Measurements from ENCODE around the gene RBP3. TPM values are rescaled to one million over a fixed set of nuclear protein-coding genes. Genes with fewer than 3 reads are reported as not detected.
"Not testable (repeated sequence)": the region's sequence is repeated elsewhere in the genome, so short reads cannot be mapped to it uniquely, and the experiment has no call there.

Gene RBP3
- total and polyA plus RNA-seq, 2 donors (not counting 1 experiment from before 2014, with no cell fraction given) = not detected

DNA sequence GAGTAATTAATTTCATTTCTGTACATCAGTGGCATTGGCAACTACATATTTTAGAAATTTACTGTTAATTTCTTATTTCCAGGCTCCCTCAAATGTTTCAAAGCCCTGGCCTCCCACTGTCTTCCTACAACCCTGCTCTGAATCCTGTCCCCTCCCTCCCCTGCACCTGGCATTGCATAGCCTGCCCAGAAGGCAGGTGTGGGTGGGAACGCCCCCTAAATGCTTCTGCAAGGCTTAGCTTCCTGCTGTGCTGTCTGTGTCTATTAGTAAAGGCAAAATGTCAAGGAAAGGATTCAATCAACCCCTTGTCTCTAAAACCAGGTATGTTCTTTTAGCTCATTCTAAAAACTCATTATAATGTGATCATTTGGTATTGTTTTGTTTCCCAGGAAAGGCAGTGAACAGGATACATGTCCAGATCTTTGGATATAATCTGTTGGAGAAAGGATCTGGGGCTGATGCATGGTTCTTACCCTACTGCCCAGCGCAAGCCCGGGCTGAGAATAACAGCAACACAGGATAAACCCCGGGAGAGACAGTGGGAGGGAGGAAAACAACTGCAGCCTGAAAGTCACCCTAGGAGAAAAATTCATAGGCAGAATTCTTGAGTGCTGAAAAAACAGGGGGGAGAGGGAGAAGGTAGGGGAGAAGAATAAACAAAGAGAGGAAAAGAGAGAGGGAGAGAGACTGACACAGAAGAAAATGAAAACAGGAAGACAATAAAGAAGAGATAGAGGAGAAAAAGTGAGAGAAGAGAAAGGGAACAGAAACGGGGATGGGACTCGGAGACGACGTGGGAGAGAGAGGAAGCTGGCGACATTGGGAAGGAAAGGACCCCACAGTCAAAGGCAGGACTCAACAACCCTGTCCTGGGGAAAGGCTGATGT lies 35.3 kb downstream of the RBP3 start:
- Histone ChIP-seq H3K36me3 (ENCODE audit: control insufficient read depth, insufficient read depth, low read length) (no peaks in the 10 kb centered on the region), H3K27ac (ENCODE audit: insufficient read depth, low read length) (no peak overlapping the region), H3K9me3 (ENCODE audit: control insufficient read depth, insufficient read depth, low read depth, low read length) (no peaks in the 10 kb centered on the region), H4K20me1 (ENCODE audit: control insufficient read depth, extremely low read depth, insufficient read depth, low read length) (no peaks in the 10 kb centered on the region), H2AFZ (ENCODE audit: low read length) (peak overlapping the region; percentile 21), H3K27me3 (ENCODE audit: control insufficient read depth, insufficient read depth, low read length) (peaks cover 28% of the 10 kb centered on the region), H3K4me3 (replicated peaks in 1 of 4; ENCODE audit: control extremely low read depth in 1 of 4, insufficient read depth in 1 of 4, low read depth in 3 of 4, low read length in 4 of 4) (peak overlapping the region; percentile 53 to 78 (median 68)), H3K9ac (ENCODE audit: insufficient read depth, low read length) (no peak overlapping the region), H3K4me2 (ENCODE audit: extremely low read depth, insufficient read depth, low read length) (peak overlapping the region; percentile 85), H3K4me1 (ENCODE audit: control insufficient read depth, extremely low read depth, insufficient read depth, low read length) (no peaks in the 10 kb centered on the region), H3K79me2 (ENCODE audit: control insufficient read depth, insufficient read depth, low read length) (no peaks in the 10 kb centered on the region)
- no peak for DNase-seq (ENCODE audit: low read depth in 2 of 2)
- TF ChIP-seq EZH2 (IDR thresholded peaks at IDR 0.05; ENCODE audit: low read length, missing control alignments) = no peak
- TF ChIP-seq, protein P1, sequence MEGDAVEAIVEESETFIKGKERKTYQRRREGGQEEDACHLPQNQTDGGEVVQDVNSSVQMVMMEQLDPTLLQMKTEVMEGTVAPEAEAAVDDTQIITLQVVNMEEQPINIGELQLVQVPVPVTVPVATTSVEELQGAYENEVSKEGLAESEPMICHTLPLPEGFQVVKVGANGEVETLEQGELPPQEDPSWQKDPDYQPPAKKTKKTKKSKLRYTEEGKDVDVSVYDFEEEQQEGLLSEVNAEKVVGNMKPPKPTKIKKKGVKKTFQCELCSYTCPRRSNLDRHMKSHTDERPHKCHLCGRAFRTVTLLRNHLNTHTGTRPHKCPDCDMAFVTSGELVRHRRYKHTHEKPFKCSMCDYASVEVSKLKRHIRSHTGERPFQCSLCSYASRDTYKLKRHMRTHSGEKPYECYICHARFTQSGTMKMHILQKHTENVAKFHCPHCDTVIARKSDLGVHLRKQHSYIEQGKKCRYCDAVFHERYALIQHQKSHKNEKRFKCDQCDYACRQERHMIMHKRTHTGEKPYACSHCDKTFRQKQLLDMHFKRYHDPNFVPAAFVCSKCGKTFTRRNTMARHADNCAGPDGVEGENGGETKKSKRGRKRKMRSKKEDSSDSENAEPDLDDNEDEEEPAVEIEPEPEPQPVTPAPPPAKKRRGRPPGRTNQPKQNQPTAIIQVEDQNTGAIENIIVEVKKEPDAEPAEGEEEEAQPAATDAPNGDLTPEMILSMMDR (conservative IDR thresholded peaks at IDR 0.05 in 1 of 2, IDR thresholded peaks at IDR 0.05 in 1 of 2; ENCODE audit: low read depth in 1 of 2, low read length in 2 of 2) = no peak

DNA sequence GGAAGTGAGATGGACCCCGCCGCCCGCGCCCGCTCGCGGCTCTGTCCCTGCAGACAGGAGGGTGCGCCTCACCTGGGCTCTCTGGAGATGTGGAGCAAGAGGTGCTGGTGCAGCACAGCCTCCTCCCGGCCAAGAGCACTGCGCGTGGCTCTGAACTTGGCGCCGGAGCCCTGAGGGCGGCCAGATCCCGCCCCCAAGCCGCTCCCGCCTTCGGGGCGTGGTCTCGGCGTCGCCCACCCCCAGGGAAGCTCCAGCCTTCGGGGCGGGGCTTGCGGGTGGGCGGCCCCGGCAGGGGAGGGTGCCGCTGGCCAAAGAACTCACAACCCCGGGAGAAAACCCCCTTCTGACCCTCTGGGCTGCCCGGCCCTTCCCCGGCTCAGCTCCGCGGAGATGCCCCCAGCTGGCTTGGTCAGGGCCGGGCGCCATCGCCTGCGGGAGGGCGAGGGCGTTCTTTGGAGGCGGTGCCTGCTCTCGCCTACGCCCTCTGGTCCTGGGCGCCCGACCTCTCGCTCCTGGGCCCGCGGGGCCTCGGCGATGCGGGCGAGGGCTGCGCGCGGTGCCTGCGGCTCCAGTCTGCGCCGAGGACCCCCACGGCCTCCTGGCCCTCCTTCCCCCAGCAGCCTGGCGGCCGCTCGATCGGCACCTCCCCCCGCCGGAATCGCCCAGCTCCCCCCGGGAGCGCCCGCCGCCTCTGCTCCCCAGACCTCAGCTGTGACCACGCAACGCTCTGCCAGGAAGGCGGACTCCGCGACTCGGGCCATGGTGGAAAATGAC lies 36.2 kb downstream of the RBP3 start, which contains the start of gene ZNF488:
Gene ZNF488, minus strand, starts transcription at position 146 of the 774 bp plus-strand sequence. CDS start 15,464 bp downstream, outside the sequence.
- Histone ChIP-seq H3K4me2 (ENCODE audit: extremely low read depth, insufficient read depth, low read length) (peak within 1 kb of the TSS; percentile 85), H4K20me1 (ENCODE audit: control insufficient read depth, extremely low read depth, insufficient read depth, low read length) (no peaks in the 10 kb centered on the region), H2AFZ (ENCODE audit: low read length) (peak within 1 kb of the TSS; percentile 82), H3K4me1 (ENCODE audit: control insufficient read depth, extremely low read depth, insufficient read depth, low read length) (no peaks in the 10 kb centered on the region), H3K27me3 (ENCODE audit: control insufficient read depth, insufficient read depth, low read length) (peaks cover 26% of the 10 kb centered on the region), H3K27ac (ENCODE audit: insufficient read depth, low read length) (peak within 1 kb of the TSS; percentile 43), H3K79me2 (ENCODE audit: control insufficient read depth, insufficient read depth, low read length) (no peaks in the 10 kb centered on the region), H3K36me3 (ENCODE audit: control insufficient read depth, insufficient read depth, low read length) (no peaks in the 10 kb centered on the region), H3K9me3 (ENCODE audit: control insufficient read depth, insufficient read depth, low read depth, low read length) (no peaks in the 10 kb centered on the region), H3K4me3 (replicated peaks in 1 of 4; ENCODE audit: control extremely low read depth in 1 of 4, insufficient read depth in 1 of 4, low read depth in 3 of 4, low read length in 4 of 4) (peak within 1 kb of the TSS; percentile 67 to 78 (median 70)), H3K9ac (ENCODE audit: insufficient read depth, low read length) (peak within 1 kb of the TSS; percentile 72)
- peak; percentile 70 to 72 for DNase-seq (ENCODE audit: low read depth in 2 of 2)
- TF ChIP-seq EZH2 (IDR thresholded peaks at IDR 0.05; ENCODE audit: low read length, missing control alignments) = no peak
- TF ChIP-seq, protein P1 (conservative IDR thresholded peaks at IDR 0.05 in 1 of 2, IDR thresholded peaks at IDR 0.05 in 1 of 2; ENCODE audit: low read depth in 1 of 2, low read length in 2 of 2) = no peak

DNA sequence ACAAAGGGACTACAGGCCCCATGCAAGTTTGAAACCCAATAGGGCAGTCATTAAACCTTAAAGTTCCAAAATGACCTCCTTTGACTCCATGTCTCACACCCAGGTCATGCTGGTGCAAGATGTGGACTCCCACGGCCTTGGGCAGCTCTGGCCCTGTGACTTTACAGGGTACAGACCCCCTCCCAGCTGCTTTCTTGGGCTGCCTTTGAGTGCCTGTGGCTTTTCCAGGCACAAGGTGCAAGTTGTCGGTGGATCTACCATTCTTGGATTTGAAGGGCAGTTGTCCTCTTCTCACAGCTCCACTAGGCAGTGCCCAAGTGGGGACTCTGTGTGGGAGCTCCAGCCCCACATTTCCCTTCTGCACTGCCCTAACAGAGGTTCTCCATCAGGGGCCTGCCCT lies 37.9 kb downstream of the RBP3 start:
- not testable (repeated sequence) for DNase-seq (ENCODE audit: low read depth in 2 of 2)

More for the DNA sequence above, 37.9 kb downstream of the RBP3 start:
- not testable (repeated sequence) for H3K4me2 ChIP-seq (ENCODE audit: extremely low read depth, insufficient read depth, low read length); H3K9me3 ChIP-seq (ENCODE audit: control insufficient read depth, insufficient read depth, low read depth, low read length); H3K4me3 ChIP-seq (replicated peaks in 1 of 4; ENCODE audit: control extremely low read depth in 1 of 4, insufficient read depth in 1 of 4, low read depth in 3 of 4, low read length in 4 of 4); H2AFZ ChIP-seq (ENCODE audit: low read length); H4K20me1 ChIP-seq (ENCODE audit: control insufficient read depth, extremely low read depth, insufficient read depth, low read length); H3K27ac ChIP-seq (ENCODE audit: insufficient read depth, low read length); H3K36me3 ChIP-seq (ENCODE audit: control insufficient read depth, insufficient read depth, low read length); H3K9ac ChIP-seq (ENCODE audit: insufficient read depth, low read length); H3K79me2 ChIP-seq (ENCODE audit: control insufficient read depth, insufficient read depth, low read length); H3K4me1 ChIP-seq (ENCODE audit: control insufficient read depth, extremely low read depth, insufficient read depth, low read length)
- H3K27me3 ChIP-seq (ENCODE audit: control insufficient read depth, insufficient read depth, low read length) = peaks cover 16% of the 10 kb centered on the region

Data from fibroblast of lung (primary cell).